ENCODE measurements around the gene SDR9C7. TPM values are rescaled to one million over a fixed set of nuclear protein-coding genes. Genes with fewer than 3 reads are reported as not detected.

SDR9C7 gene
- polyA plus RNA-seq, 1 donor from 2014 or later, result 0.63 TPM

DNA sequence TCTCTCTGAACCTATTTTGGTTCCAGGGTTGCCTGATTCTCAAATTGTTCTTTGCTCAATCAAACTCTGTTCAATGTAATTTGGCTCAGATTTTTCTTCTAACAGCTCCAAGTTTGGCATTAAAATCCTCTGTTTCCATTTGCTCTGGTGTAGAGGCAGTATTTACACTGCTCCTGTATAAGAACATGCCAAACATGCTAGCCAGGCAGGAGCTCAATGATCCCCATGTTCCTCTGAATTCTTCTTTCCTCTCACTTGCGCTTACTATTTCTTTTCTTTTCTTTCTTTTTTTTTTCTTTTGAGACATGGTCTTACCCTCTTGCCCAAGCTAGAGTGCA lies 17.2 kb downstream of the SDR9C7 start:
- no peak overlapping the region for H3K4me3 ChIP-seq (ENCODE audit: low read length)
- no peaks in the 10 kb centered on the region for H3K27me3 ChIP-seq (ENCODE audit: insufficient read depth, low read depth, low read length)
- H3K4me2 ChIP-seq (ENCODE audit: low read length), result no peak overlapping the region
- no peaks in the 10 kb centered on the region for H3K79me2 ChIP-seq (replicated peaks; ENCODE audit: insufficient read depth, low read length)
- no peaks in the 10 kb centered on the region for H3K9me2 ChIP-seq (ENCODE audit: insufficient read depth, low read length)
- no peaks in the 10 kb centered on the region for H4K20me1 ChIP-seq (ENCODE audit: insufficient read depth)
- H3K36me3 ChIP-seq (ENCODE audit: insufficient read depth, low read length), result no peaks in the 10 kb centered on the region
- no peak overlapping the region for H3K27ac ChIP-seq (ENCODE audit: low read length)
- H3K9ac ChIP-seq (ENCODE audit: low read length), result no peak overlapping the region
- TF ChIP-seq REST (IDR thresholded peaks at IDR 0.05; ENCODE audit: borderline replicate concordance) (no peak), CTCF (IDR thresholded peaks at IDR 0.05; ENCODE audit: poor library complexity, severe bottlenecking) (no peak), MXI1 (conservative IDR thresholded peaks at IDR 0.05; ENCODE audit: poor library complexity, severe bottlenecking) (no peak), EP300 (conservative IDR thresholded peaks at IDR 0.05; ENCODE audit: poor library complexity, severe bottlenecking) (no peak), EZH2 (IDR thresholded peaks at IDR 0.05; ENCODE audit: borderline replicate concordance, insufficient read depth, low read length, poor library complexity, severe bottlenecking) (no peak), SMC3 (conservative IDR thresholded peaks at IDR 0.05; ENCODE audit: poor library complexity) (no peak), TAF1 (IDR thresholded peaks at IDR 0.05; ENCODE audit: low read depth) (no peak), RAD21 (conservative IDR thresholded peaks at IDR 0.05) (no peak), POLR2AphosphoS5 (IDR thresholded peaks at IDR 0.05) (no peak)
- no peak overlapping the region for H2AFZ ChIP-seq (ENCODE audit: low read depth, low read length)
- H3K9me3 ChIP-seq (ENCODE audit: low read length), result no peaks in the 10 kb centered on the region
- H3F3A ChIP-seq (ENCODE audit: insufficient read depth, low read length, poor library complexity, severe bottlenecking), result no peaks in the 10 kb centered on the region

DNA sequence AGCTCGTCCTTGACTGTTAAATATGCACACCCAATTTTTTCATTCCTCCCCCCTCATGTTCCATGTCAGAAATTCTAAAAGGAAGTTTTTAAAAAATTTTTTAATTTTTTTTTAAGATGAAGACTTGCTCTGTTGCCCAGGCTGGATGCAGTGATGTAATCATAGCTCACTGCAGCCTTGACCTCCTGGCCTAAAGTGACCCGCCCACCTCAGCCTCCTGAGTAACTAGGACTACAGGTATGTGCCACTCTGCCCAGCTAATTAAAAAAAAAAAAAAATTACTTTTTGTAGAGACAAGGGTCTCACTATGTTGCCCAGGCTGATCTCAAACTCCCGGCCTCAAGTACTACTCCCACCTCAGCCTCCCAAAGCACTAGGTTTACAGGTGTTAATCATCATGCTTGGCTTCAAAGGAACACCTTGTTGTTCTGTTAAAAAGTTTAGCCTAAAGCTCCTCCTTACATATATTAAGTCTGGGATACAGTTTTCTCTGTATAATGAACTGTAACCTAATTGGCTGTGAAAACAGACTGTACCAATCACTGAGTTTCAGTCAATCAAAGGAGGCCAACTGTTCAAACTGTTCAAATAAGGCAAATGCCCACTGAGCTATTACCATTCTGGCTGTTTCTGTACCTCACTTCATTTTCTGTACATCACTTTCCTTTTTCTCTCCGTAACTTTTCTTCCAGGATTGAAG lies 17.8 kb downstream of the SDR9C7 start:
- H3K4me3 ChIP-seq (ENCODE audit: low read length), result no peak overlapping the region
- H3K4me2 ChIP-seq (ENCODE audit: low read length), result no peak overlapping the region
- no peaks in the 10 kb centered on the region for H3K79me2 ChIP-seq (replicated peaks; ENCODE audit: insufficient read depth, low read length)
- H3K9me3 ChIP-seq (ENCODE audit: low read length), result no peaks in the 10 kb centered on the region
- H3F3A ChIP-seq (ENCODE audit: insufficient read depth, low read length, poor library complexity, severe bottlenecking), result no peaks in the 10 kb centered on the region
- H3K36me3 ChIP-seq (ENCODE audit: insufficient read depth, low read length), result no peaks in the 10 kb centered on the region
- H3K27ac ChIP-seq (ENCODE audit: low read length), result no peak overlapping the region
- H3K9ac ChIP-seq (ENCODE audit: low read length), result no peak overlapping the region
- no peak for TF ChIP-seq EZH2 (IDR thresholded peaks at IDR 0.05; ENCODE audit: borderline replicate concordance, insufficient read depth, low read length, poor library complexity, severe bottlenecking)
- no peak for TF ChIP-seq POLR2AphosphoS5 (IDR thresholded peaks at IDR 0.05)
- no peak for TF ChIP-seq EP300 (conservative IDR thresholded peaks at IDR 0.05; ENCODE audit: poor library complexity, severe bottlenecking)
- TF ChIP-seq CTCF (IDR thresholded peaks at IDR 0.05; ENCODE audit: poor library complexity, severe bottlenecking), result no peak
- no peak for TF ChIP-seq RAD21 (conservative IDR thresholded peaks at IDR 0.05)
- no peak for TF ChIP-seq MXI1 (conservative IDR thresholded peaks at IDR 0.05; ENCODE audit: poor library complexity, severe bottlenecking)
- H3K9me2 ChIP-seq (ENCODE audit: insufficient read depth, low read length), result no peaks in the 10 kb centered on the region
- H4K20me1 ChIP-seq (ENCODE audit: insufficient read depth), result no peaks in the 10 kb centered on the region
- no peak overlapping the region for H2AFZ ChIP-seq (ENCODE audit: low read depth, low read length)
- no peaks in the 10 kb centered on the region for H3K27me3 ChIP-seq (ENCODE audit: insufficient read depth, low read depth, low read length)

All from neural cell (in vitro differentiated cells).